Large intestine (tissue), 3 donors: ENCODE measurements around the gene LGR4. TPM values are rescaled to one million over a fixed set of nuclear protein-coding genes. Genes with fewer than 3 reads are reported as not detected.

ENCODE experiments used
- DNase-seq, 2 donors: peaks; one replicate each; pipeline versions ENCODE4 v3.0.0 to v3.0.0-alpha.2; 2013
- H3K27ac ChIP-seq: one replicate; pipeline ENCODE4 v1.5.1; 2013; ENCODE audit warnings: low read length
- H3K27me3 ChIP-seq: 2 replicates; pipeline ENCODE4 v1.6.1; 2013; ENCODE audit warnings: low read length; ENCODE audit not compliant: control insufficient read depth, insufficient read depth
- H3K36me3 ChIP-seq: 2 replicates; pipeline ENCODE4 v1.6.1; 2013; ENCODE audit warnings: low read length; ENCODE audit not compliant: control insufficient read depth, insufficient read depth
- H3K4me1 ChIP-seq: one replicate; pipeline ENCODE4 v1.6.1; 2013; ENCODE audit warnings: low read length; ENCODE audit not compliant: control insufficient read depth, insufficient read depth
- H3K4me3 ChIP-seq: one replicate; pipeline ENCODE4 v1.5.1; 2013; ENCODE audit warnings: low read length
- H3K9me3 ChIP-seq: one replicate; pipeline ENCODE4 v1.6.1; 2013; ENCODE audit warnings: mild to moderate bottlenecking, low read depth, low read length, moderate library complexity; ENCODE audit not compliant: control insufficient read depth
- WGBS: methylation state at CpG from one replicate; pipeline ENCODE4 v1.1.5; 2013; ENCODE audit warnings: low lambda C conversion rate; ENCODE audit not compliant: insufficient coverage; 5-methylcytosine and 5-hydroxymethylcytosine counted together
- polyA plus RNA-seq: library from polyadenylated mRNA; unstranded; fragments of 120-200 nt; gene quantifications from one replicate; pipeline ENCODE4 v1.2.1, GENCODE V29; 2013

The LGR4 gene
- polyA plus RNA-seq, 1 donor, result 53.2 TPM

DNA sequence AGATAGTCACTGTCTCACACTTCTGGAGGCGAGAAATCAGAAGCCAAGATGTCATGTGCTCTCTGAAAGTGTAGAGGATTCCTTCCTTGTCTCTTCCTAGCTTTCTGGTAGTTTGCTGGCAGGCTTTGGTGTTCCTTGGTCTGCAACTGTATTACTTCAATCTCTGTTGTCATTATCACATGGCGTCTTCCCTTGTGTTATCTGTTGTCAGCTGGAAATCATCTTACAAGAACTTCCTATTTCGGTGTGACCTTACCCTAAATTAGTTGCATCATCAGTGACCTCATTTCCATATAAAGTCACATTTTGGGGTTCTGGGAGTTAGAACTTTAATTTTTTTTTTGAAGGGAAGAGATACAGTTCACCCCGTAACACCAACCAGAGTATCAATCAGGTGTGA lies 37.3 kb upstream of the LGR4 start:
- Histone ChIP-seq H3K36me3 (no peaks in the 10 kb centered on the region), H3K27me3 (no peaks in the 10 kb centered on the region), H3K4me1 (no peaks in the 10 kb centered on the region), H3K9me3 (no peaks in the 10 kb centered on the region), H3K27ac (no peak overlapping the region), H3K4me3 (no peak overlapping the region)
- no peak for DNase-seq
- 100% methylated on average over 3 of the region's 4 CpGs for WGBS

DNA sequence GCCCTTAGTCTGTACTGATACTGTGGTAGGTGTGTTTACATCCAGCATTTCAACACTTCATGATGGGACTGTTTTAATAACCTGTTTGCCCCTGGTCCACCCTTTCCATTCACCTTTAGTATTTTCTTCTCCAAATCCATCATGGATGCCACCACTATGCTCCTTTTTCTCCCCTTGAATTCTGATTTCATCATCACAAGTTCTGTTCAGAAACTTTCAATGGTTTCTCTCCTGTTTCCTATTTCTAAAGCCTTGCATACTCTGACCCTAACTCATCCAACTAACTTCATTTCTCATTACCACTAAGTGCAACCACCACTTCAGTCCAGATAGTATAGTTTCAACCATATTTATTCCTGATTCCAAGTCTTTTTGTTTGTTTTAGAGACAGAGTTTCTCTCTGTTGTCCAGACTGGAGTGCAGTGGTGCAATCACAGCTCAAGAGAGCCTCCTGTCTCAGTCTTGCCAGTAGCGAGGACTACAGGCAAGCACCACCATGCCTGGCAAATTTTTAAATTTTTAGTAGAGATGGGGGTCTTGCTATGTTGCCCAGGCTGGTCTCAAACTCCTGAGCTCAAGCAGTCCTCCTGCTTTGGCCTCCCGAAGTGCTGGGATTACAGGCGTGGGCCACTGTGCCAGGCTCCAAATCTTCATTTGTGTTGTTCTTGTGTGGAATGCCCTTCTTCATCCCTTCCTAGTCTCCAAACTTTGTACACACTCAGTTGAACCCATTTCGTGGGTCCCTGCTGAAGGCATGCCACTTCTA lies 35.1 kb upstream of the LGR4 start:
- WGBS, result 100% methylated on average over 1 of the region's 4 CpGs
- peak in 1 of 2 donors; percentile 12 for DNase-seq
- no peaks in the 10 kb centered on the region for H3K9me3 ChIP-seq
- H3K4me1 ChIP-seq, result peaks cover 2% of the 10 kb centered on the region
- no peaks in the 10 kb centered on the region for H3K27me3 ChIP-seq
- no peaks in the 10 kb centered on the region for H3K36me3 ChIP-seq
- peak overlapping the region; percentile 82 for H3K4me3 ChIP-seq
- no peak overlapping the region for H3K27ac ChIP-seq

DNA sequence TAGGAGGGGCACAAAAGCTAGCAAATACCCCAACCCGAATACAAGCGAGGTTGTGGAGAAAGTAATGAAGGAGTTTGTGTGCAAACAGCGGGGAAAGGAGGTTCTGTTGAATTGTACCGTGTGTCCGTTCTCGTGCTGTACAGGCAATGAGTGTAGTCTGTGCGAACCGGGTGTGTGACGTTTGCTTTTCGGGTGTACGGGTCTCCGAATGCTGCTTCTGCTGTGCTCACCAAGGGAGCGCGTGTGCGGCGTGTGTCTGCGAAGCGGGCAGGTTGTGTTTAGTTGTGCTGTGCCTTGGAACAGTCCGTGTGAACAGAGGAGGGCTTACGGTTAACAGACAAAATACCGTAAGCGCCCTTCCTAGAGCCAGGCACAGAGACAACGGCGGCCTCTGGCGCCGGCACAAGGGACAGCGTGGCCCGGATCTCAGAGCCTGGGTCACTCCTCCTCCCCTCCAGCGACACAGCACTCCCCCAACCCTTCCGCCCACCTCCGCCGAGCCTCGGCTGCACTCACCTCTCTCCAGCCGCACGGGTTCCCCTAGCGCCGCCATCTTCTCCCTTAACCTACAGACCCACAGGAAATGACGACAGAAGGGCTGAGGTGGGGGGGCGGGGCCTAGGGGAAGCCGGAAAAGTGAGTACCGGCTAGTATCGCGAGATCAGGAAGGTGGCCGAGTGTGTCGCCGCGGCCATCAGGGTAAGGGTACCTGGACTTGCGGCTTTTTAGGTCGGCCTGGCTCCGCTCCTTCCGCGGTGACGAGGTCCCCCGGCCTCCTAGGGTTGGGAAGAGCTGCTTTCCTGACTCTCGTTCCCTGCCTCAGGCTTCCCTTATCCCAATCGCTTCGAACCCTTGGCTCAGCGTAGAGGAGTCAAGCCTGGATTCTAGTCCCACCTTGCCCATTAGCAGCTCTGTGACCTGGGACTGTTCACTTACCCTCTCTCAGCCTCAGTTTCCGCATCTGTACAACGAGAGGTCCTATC lies 33.9 kb upstream of the LGR4 start, which contains the start of gene LIN7C:
LIN7C (minus strand) TSS at position 570 of the 983 bp plus-strand sequence; CDS start at position 553, 17 bp downstream.
- Histone ChIP-seq H3K4me1 (peaks cover 2% of the 10 kb centered on the region), H3K27ac (peak within 1 kb of the TSS; percentile 82), H3K27me3 (no peaks in the 10 kb centered on the region), H3K36me3 (no peaks in the 10 kb centered on the region), H3K4me3 (peak within 1 kb of the TSS; percentile 82), H3K9me3 (no peaks in the 10 kb centered on the region)
- DNase-seq, result peak; percentile 96 to 97
- no CpG with 5 or more reads among the region's 60 CpGs for WGBS

DNA sequence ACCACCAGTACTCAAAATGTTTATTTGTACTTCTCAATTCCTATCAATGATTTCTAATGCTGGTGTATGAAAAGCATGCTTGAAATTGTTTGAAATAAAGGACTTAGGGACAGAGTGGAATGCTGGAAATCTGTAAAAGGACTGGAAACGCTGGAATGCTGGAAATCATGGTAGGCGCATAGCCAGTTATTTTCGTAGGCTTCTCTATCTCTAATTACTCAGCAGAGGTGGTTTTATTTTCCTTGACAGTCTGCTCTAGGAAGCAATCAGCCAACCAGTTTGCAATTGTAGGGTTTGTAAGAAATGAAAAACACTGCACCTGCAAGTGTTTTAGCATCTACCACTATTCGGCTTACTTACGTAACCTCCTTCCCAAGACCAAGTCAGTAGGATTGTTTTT lies 33.2 kb upstream of the LGR4 start:
- Histone ChIP-seq H3K9me3 (no peaks in the 10 kb centered on the region), H3K27ac (peak overlapping the region; percentile 82), H3K27me3 (no peaks in the 10 kb centered on the region), H3K4me1 (peaks cover 2% of the 10 kb centered on the region), H3K36me3 (peaks cover 2% of the 10 kb centered on the region), H3K4me3 (peak overlapping the region; percentile 82)
- 0% methylated on average over 2 of the region's 5 CpGs for WGBS
- DNase-seq, result no peak

DNA sequence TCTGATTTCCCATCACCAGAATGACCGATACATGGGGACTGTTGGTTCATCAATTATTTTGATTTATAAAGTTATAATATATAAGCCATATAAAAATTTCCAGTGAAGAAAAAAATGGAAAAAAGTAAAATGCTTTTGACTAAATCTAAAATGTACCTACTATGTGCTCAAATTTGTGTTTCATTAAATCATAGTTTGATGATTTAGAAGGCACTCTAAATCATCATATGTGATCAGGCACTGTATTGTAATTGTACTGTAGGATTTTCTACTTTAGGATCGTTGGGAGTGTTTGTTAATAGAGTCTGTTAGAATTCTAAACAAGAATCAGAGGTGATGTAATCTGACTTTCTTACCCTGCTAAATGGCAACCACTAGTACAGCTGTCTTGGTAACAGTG lies 31.6 kb upstream of the LGR4 start:
- peaks cover 2% of the 10 kb centered on the region for H3K4me1 ChIP-seq
- no peak overlapping the region for H3K4me3 ChIP-seq
- no peaks in the 10 kb centered on the region for H3K27me3 ChIP-seq
- no peak overlapping the region for H3K27ac ChIP-seq
- DNase-seq, result no peak
- H3K36me3 ChIP-seq, result peaks cover 12% of the 10 kb centered on the region
- no peaks in the 10 kb centered on the region for H3K9me3 ChIP-seq
- 100% methylated on average over 1 of the region's 2 CpGs for WGBS

DNA sequence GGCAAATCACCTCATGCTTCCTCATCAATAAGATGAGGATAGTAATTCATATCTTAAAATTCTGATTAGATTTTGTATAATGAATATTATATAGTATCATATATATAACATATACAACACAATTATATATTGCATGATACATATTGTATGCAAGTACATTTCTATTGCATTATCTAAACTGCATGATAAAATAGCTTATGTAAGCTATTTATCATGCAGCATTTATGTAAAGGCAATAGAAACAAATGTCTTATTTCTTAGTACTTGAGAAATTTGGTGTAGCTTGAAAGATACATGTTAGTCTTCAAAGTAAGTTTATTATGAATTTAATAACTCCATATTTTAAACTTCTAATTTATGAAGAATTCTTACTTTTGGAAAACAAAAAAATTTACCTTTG lies 28.5 kb upstream of the LGR4 start:
- Histone ChIP-seq H3K4me1 (peaks cover 2% of the 10 kb centered on the region), H3K27ac (no peak overlapping the region), H3K9me3 (no peaks in the 10 kb centered on the region), H3K36me3 (peaks cover 17% of the 10 kb centered on the region), H3K27me3 (no peaks in the 10 kb centered on the region), H3K4me3 (no peak overlapping the region)
- DNase-seq, result no peak

DNA sequence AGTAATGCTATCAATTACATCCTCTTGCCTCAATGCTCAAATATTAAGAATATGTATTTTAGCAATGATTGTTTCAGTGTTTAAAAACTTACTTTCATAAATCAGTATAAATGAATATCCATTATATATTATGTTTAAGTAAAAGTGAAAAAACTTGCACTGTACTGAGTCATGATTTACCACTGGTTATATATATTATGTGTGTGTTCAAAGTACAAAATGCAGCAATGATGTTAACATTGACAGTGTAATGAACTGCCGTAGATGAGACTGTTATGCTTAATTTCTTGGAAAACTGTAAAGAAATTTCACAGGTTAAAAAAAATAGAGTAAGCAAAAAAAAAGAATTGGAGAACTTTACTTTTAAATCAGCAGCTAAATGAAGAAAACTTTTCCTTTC lies 25.3 kb upstream of the LGR4 start:
- no peak overlapping the region for H3K4me3 ChIP-seq
- H3K36me3 ChIP-seq, result peaks cover 22% of the 10 kb centered on the region
- H3K27ac ChIP-seq, result no peak overlapping the region
- no peaks in the 10 kb centered on the region for H3K27me3 ChIP-seq
- peak in 1 of 2 donors; percentile 26 for DNase-seq
- WGBS, result 11% methylated on average over 1 of the region's 1 CpG
- no peaks in the 10 kb centered on the region for H3K4me1 ChIP-seq
- no peaks in the 10 kb centered on the region for H3K9me3 ChIP-seq

DNA sequence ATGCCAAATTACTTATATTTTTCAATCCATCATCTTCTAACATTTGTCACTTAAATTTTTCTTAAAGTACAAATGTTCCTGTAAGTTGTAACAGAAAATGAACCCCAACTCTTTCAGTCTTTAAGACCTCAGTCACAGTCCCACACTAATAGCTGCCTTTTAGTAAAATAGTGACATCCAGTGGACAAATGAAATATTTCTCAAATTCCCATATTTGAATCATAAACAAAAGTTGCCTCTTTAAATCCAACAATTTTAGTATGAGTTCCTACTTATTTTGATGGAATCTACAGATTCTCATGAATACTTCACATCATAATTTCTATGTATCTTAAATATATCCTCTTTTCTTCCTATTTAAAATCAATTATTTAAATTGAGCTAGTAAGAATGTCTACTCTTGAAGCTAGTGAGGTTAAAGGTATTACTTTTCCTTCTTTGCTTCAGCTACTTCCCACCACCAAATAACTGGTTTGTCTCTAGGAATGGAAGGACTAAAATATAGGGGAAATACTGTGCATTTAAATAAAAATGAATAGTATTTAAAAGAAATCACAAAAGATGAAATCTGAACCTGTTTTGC lies 24.8 kb upstream of the LGR4 start:
- H3K4me3 ChIP-seq, result no peak overlapping the region
- no peaks in the 10 kb centered on the region for H3K27me3 ChIP-seq
- no peak overlapping the region for H3K27ac ChIP-seq
- H3K36me3 ChIP-seq, result peaks cover 24% of the 10 kb centered on the region
- H3K9me3 ChIP-seq, result no peaks in the 10 kb centered on the region
- DNase-seq, result peak in 1 of 2 donors; percentile 16
- no peaks in the 10 kb centered on the region for H3K4me1 ChIP-seq

DNA sequence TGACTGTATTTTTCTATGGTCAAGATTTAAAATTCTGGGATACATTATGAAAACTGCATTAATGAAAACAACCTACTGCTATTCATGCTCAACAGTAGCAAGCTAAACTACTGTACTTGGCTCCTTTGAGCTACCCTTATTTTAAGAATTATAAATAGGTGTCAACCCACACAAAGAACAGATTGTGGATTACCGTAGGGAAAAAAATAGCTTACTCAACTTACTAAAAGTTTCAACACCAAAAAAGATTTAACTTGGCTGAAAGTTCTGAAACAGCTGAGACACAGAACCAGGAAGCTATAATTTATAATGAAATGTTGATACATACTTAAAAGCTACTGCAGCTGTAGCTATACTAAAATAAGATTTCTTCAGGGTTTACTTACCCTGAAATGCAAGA lies 23.9 kb upstream of the LGR4 start:
- H3K27me3 ChIP-seq, result no peaks in the 10 kb centered on the region
- peaks cover 31% of the 10 kb centered on the region for H3K36me3 ChIP-seq
- no peak overlapping the region for H3K27ac ChIP-seq
- H3K4me1 ChIP-seq, result no peaks in the 10 kb centered on the region
- no peak overlapping the region for H3K4me3 ChIP-seq
- DNase-seq, result no peak
- 60% methylated on average over 1 of the region's 1 CpG for WGBS
- H3K9me3 ChIP-seq, result no peaks in the 10 kb centered on the region

DNA sequence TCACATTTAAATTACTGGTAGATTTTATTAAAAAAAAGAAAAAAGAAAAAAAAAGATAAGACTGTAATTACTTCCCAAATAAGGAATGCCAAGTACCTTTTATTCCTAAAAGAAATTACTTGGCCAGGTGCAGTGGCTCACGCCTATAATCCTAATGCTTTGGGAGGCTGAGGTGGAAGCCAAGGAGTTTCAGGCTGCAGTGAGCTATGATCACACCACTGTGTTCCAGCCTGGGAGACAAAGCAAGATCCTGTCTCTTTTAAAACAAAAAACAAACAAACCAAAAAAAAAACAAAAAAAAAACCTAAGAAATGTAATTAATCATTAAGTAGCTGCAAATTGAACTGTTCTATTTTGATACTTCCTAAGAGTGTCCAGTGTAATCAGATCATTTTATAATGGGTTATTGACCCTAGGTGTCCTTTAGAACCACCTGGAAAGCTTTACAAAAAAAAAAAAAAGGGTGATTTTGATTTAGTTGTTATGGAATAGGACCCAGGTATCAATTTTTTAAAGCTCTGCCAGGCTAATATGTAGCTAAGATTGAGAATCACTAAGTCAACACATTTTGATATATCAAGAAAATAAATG lies 23.2 kb upstream of the LGR4 start:
- no peak for DNase-seq
- Histone ChIP-seq H3K36me3 (peaks cover 36% of the 10 kb centered on the region), H3K27ac (no peak overlapping the region), H3K27me3 (no peaks in the 10 kb centered on the region), H3K4me1 (no peaks in the 10 kb centered on the region), H3K4me3 (no peak overlapping the region), H3K9me3 (no peaks in the 10 kb centered on the region)
- no CpG with 5 or more reads among the region's 1 CpG for WGBS
